ENCODE measurements around the gene LAIR2.

DNA sequence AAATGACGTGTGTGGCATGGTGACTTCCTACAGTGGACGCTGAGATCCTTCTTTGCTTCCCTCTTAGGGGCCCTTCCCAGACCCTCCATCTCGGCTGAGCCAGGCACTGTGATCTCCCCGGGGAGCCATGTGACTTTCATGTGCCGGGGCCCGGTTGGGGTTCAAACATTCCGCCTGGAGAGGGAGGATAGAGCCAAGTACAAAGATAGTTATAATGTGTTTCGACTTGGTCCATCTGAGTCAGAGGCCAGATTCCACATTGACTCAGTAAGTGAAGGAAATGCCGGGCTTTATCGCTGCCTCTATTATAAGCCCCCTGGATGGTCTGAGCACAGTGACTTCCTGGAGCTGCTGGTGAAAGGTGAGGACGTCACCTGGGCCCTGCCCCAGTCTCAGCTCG, 5.2 kb downstream of the LAIR2 start:
- TF ChIP-seq, protein P1, sequence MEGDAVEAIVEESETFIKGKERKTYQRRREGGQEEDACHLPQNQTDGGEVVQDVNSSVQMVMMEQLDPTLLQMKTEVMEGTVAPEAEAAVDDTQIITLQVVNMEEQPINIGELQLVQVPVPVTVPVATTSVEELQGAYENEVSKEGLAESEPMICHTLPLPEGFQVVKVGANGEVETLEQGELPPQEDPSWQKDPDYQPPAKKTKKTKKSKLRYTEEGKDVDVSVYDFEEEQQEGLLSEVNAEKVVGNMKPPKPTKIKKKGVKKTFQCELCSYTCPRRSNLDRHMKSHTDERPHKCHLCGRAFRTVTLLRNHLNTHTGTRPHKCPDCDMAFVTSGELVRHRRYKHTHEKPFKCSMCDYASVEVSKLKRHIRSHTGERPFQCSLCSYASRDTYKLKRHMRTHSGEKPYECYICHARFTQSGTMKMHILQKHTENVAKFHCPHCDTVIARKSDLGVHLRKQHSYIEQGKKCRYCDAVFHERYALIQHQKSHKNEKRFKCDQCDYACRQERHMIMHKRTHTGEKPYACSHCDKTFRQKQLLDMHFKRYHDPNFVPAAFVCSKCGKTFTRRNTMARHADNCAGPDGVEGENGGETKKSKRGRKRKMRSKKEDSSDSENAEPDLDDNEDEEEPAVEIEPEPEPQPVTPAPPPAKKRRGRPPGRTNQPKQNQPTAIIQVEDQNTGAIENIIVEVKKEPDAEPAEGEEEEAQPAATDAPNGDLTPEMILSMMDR (conservative IDR thresholded peaks at IDR 0.05; ENCODE audit: low read depth, low read length): no peak
- TF ChIP-seq EZH2 (IDR thresholded peaks at IDR 0.05; ENCODE audit: borderline replicate concordance, low read depth, low read length, poor library complexity, severe bottlenecking): no peak

All from A673 (cell line).